GM12864 (cell line): ENCODE measurements around the gene CLN5.
A peak's percentile ranks its signal among the peaks of the same experiment; 100 is the strongest.

Experiments used
- DNase-seq: peaks from one replicate; pipeline ENCODE4 v3.0.0-alpha.2; 2011; ENCODE audit warnings: low read depth
- H3K4me3 ChIP-seq: 2 replicates; pipeline ENCODE4 v1.5.1; 2011; ENCODE audit warnings: mild to moderate bottlenecking, low read depth, low read length, control low read depth
- TF ChIP-seq, protein P1 (sequence below): IDR thresholded peaks from 2 replicates; pipeline ENCODE4 v1.5.1; 2011; ENCODE audit warnings: low read depth, mild to moderate bottlenecking, moderate library complexity, low read length, control low read depth, inconsistent platforms; ENCODE audit errors: missing control alignments

CLN5 gene

DNA sequence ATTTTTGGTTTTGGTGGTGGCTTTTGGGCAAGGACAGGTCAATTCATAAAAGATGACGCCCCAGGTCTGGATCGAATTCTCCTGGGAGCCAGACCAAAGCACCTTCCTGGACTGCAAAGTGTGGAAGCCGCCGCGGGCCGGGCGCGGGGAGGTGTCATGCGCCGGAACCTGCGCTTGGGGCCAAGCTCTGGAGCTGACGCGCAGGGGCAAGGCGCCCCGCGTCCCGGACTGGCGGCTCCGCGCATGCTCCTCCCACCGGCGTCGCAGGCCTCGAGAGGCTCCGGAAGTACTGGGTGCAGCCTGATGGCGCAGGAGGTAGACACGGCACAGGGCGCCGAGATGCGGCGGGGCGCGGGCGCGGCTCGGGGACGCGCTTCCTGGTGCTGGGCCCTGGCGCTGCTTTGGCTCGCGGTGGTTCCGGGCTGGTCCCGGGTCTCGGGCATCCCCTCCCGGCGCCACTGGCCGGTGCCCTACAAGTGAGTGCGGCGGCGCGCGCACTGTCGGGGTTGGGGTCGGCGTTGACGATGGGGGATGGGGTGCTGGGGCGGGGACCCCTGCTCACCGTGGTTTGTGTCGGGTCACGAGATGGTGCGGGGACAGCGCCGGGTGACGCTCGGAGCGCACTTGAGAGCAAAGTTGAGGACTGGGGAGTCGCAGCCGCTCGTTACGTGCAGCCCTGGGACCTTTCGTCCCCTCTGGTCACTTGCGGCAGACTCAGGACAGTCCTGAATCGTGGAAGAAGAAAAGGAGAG is at the start of gene CLN5:
TSS of gene CLN5 (plus strand) at position 286 of the 752 bp plus-strand sequence. CDS start at position 304, 18 bp downstream.
- TF ChIP-seq, protein P1, sequence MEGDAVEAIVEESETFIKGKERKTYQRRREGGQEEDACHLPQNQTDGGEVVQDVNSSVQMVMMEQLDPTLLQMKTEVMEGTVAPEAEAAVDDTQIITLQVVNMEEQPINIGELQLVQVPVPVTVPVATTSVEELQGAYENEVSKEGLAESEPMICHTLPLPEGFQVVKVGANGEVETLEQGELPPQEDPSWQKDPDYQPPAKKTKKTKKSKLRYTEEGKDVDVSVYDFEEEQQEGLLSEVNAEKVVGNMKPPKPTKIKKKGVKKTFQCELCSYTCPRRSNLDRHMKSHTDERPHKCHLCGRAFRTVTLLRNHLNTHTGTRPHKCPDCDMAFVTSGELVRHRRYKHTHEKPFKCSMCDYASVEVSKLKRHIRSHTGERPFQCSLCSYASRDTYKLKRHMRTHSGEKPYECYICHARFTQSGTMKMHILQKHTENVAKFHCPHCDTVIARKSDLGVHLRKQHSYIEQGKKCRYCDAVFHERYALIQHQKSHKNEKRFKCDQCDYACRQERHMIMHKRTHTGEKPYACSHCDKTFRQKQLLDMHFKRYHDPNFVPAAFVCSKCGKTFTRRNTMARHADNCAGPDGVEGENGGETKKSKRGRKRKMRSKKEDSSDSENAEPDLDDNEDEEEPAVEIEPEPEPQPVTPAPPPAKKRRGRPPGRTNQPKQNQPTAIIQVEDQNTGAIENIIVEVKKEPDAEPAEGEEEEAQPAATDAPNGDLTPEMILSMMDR, result no peak
- DNase-seq, result peak; percentile 84
- peak within 1 kb of the TSS; percentile 61 for H3K4me3 ChIP-seq

DNA sequence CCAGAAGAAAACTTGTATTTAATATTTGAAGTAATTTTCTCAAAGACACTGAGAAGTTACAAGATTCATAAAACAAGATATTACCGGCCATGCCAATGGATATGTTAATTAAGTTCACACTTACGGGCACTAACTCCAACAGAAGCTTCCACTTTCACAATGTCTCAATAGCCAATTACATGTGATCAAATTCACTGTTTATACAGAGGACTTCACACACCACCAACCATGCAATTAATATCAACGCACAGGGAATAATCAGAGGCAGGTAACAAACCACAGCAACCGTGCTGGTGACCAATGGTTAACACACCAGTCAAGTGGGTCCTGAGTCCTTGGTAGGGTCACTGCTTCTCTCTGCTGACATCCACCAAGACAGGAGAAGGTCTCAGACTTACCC is 49.5 kb upstream of the CLN5 start:
- TF ChIP-seq, protein P1, result no peak
- no peak overlapping the region for H3K4me3 ChIP-seq
- no peak for DNase-seq

GRCh38 chr13:76943646-76944045 is 48.2 kb upstream of the CLN5 start:
- TF ChIP-seq, protein P1, result no peak
- no peak for DNase-seq
- no peak overlapping the region for H3K4me3 ChIP-seq

DNA sequence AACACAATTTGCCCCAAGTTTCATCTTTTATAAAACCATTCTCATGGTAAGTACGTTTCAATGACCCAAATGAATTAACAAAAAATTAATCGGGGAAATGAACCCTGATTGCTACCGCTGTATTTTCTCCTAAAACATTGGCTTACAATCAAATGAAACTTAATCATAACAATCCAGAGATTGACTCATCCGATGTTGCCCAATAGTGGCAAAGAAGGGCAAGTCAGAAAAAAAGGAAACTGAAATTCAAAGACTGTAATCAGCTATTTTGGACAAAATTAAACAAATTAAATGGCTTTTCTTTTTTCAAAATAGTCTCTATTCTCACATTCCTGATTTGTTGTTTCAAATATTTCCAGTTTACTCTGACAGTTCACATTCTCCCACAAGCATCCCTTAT is 47.4 kb upstream of the CLN5 start:
- TF ChIP-seq, protein P1, result no peak
- no peak overlapping the region for H3K4me3 ChIP-seq
- no peak for DNase-seq

- no peak for DNase-seq
- TF ChIP-seq, protein P1, result no peak
- H3K4me3 ChIP-seq, result no peak within 1 kb of the TSS
These were observed 43.7 kb upstream of the CLN5 start, which contains the start of gene ACOD1 for GRCh38 chr13:76948149-76948548. ACOD1 (plus strand) TSS chr13:76948511; CDS start chr13:76948559, 48 bp downstream.

GRCh38 chr13:76950101-76950500 is 41.8 kb upstream of the CLN5 start:
- H3K4me3 ChIP-seq, result no peak overlapping the region
- TF ChIP-seq, protein P1, result no peak
- DNase-seq, result no peak

- TF ChIP-seq, protein P1, result no peak
- no peak for DNase-seq
- no peak overlapping the region for H3K4me3 ChIP-seq
These were observed 37.9 kb upstream of the CLN5 start for GRCh38 chr13:76953968-76954367.
